ENCODE measurements around the gene ARHGAP10.

The ARHGAP10 gene

GRCh38 chr4:147732518-147733235 lies 789 bp downstream of the ARHGAP10 start:
- no peak for DNase-seq (ENCODE audit: low spot score)

- no peak for DNase-seq (ENCODE audit: low spot score)
Measured at GRCh38 chr4:147733716-147734344, 1.9 kb downstream of the ARHGAP10 start.

GRCh38 chr4:147734496-147734895 lies 2.6 kb downstream of the ARHGAP10 start:
- DNase-seq (ENCODE audit: low spot score), result no peak

DNA sequence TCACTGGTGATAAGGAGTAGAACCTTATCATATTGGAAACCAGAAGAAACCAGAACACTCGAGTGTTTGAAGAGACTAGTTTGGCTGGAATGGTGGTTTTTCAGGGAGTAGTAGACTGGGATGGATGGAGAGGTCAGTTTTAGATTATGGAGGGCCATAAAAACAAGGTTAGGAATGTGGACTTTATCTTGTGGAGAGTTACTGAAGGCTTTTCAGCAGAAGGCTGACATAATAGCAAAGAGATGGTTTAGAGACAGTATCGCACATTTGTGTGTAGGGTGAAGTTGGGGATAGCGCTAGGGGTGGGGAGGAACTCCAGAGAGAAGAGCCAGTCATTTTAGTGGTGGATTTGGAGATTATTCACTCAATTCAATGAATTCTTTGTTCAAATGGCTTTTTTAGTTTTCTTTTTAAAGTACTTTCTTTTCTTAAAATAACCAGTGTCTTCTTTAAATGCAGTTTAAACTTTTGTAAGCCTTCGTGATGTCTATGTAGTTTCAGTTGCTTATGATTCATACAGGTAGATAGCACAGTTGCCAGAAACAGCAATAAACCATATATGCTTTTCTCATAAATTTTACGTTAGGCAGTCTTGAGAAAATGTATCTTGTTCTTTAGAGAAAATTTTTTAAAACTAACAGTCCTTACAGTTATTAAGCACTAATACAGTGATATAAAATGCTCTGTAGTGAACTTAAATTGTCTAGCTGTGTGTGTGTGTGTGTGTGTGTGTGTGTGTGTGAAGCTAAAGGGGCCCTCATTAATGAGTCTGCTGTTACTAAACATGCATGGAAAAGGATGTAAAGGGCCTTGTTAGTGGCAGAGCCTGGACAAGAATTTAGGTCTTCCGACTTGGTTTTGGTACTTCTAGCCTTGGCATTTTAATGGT lies 3.8 kb downstream of the ARHGAP10 start:
- DNase-seq (ENCODE audit: low spot score), result no peak

GRCh38 chr4:147736458-147736857 lies 4.6 kb downstream of the ARHGAP10 start:
- no peak for DNase-seq (ENCODE audit: low spot score)

DNA sequence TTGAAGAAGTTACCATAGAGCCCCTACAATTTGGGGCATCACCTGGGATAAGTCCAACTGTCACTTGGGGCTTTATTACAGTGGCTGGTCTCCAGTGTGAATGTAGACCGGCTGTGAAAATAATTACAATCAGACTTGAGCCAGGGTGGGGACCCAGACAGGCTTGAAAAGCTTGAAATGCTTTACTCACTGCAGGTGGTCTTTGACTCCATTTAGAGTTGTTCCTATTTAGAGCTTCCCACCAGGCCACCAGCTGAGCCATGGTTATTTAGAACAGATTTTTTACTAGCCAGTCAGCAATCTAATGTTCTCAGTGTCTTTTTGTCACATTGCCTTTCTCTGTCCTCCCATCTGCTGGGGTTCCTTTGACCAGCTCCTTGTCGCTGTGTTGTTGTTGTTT lies 5.7 kb downstream of the ARHGAP10 start:
- no peak for DNase-seq (ENCODE audit: low spot score)

- no peak for DNase-seq (ENCODE audit: low spot score)
Measured at GRCh38 chr4:147739239-147739823, 7.4 kb downstream of the ARHGAP10 start.

DNA sequence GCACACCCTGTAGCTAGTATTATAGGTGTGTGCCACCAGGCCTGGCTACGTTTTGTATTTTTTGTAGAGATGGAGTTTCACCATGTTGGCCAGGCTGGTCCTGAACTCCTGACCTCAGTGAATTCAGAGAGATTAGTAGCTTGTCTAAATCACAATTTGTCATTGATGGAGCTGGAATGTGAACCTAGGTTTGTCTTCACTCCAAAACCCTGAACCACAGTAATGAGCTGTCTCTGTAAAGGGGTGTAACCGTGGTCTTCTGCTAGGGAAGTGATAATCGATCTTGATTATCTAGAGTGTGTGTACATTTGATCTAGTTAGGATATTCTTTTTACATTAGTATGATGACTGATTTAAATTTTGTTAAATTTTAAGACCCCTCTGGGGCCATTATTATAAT lies 8.3 kb downstream of the ARHGAP10 start:
- DNase-seq (ENCODE audit: low spot score), result no peak

- DNase-seq (ENCODE audit: low spot score), result no peak
Measured at GRCh38 chr4:147741190-147741788, 9.4 kb downstream of the ARHGAP10 start.

GRCh38 chr4:147747787-147748454 lies 16.0 kb downstream of the ARHGAP10 start:
- DNase-seq (ENCODE audit: low spot score), result no peak

- no peak for DNase-seq (ENCODE audit: low spot score)
Measured at GRCh38 chr4:147749811-147750321, 18.0 kb downstream of the ARHGAP10 start.

GRCh38 chr4:147753047-147753446 lies 21.2 kb downstream of the ARHGAP10 start:
- no peak for DNase-seq (ENCODE audit: low spot score)

DNA sequence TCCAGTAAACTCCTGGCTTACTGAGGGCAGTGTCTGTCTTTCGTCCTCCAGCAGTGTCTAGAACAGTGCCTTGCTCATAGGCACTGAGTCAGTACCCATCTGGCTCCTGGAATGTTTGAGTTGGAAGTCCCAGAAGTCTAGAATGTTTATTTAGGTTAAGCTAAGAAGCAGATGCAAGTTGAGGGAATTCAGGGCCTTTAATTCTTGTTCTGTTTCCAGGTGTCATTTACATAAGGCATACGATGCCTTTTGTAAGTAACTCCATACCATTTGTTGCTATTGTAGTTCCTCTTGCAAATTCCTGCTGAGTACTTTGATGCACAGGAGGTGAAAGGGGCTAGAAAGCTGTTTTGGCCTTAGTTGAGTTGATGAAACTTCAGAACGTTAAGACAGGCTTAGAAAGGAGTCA lies 22.2 kb downstream of the ARHGAP10 start:
- DNase-seq (ENCODE audit: low spot score), result no peak

- no peak for DNase-seq (ENCODE audit: low spot score)
Measured at GRCh38 chr4:147755561-147756295, 23.8 kb downstream of the ARHGAP10 start.

GRCh38 chr4:147756417-147756816 lies 24.5 kb downstream of the ARHGAP10 start:
- DNase-seq (ENCODE audit: low spot score), result no peak

- DNase-seq (ENCODE audit: low spot score), result no peak
Measured at GRCh38 chr4:147760176-147760575, 28.3 kb downstream of the ARHGAP10 start.

GRCh38 chr4:147760695-147761094 lies 28.8 kb downstream of the ARHGAP10 start:
- no peak for DNase-seq (ENCODE audit: low spot score)

DNA sequence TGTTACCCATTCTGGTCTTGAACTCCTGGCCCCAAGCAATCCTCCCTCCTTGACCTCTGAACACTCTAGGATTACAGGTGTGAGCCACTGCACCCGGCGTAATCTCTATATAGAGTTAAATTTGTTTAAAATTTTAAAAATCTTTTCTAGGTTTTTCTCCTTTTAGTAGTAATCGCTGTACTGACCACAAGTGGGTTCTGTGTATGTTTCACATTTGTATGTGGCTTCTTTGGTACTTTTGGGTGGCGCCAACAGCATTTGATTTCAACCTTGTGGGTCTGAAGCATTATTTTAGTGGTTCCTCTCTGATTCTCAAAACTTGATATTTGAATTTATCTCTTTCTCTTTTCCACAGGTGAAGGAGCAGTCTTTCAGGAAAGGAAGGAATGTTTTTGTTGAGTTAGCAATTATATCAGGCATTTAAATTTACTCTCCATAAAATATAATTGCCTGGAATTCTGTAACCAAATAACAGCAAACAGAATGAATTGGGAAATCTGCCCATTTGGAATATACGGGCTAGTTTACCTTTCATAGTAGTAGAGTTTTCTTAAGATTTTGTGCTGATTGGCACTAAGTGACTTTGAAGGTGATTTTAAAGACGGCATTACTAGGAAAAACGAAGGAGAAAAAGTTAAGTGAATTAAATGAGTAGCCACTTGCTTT lies 29.5 kb downstream of the ARHGAP10 start:
- no peak for DNase-seq (ENCODE audit: low spot score)

- no peak for DNase-seq (ENCODE audit: low spot score)
Measured at GRCh38 chr4:147764337-147764736, 32.4 kb downstream of the ARHGAP10 start.

DNA sequence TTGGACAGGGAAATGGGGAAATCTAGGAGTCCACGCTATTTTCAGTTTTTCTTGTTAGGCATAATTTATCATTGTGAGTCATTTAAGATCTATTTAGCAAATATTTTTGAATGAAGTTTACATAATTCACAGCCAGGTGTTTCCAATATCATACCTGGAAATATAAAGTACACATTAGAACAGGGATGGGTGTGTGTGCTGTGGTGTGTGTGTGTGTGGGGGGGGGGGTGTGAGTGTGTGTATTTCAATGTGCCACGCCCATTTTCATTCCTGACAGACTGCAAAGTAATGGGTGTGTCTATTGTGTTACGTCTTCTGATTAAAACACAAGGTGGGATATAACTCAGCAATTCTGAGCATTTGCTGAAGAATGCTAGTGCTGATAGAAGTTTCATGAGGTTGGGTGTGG lies 33.2 kb downstream of the ARHGAP10 start:
- no peak for DNase-seq (ENCODE audit: low spot score)

Measured in hematopoietic multipotent progenitor cell treated with erythropoietin and hydrocortisone succinate and interleukin-3 and kit ligand, for 17 days (in vitro differentiated cells).